Activated naive CD4-positive, alpha-beta T cell treated with anti-CD3 and anti-CD28 coated beads, Interleukin-2, amount 50 U/mL, for 24 hours (primary cell): ENCODE data around the gene SNTG2.

ENCODE experiments used
- H3K27ac Mint-ChIP-seq: one replicate; pipeline ENCODE4 v1.8.0; 2021; ENCODE audit warnings: mild to moderate bottlenecking, mixed read lengths
- H3K27me3 Mint-ChIP-seq: one replicate; pipeline ENCODE4 v1.8.0; 2021; ENCODE audit warnings: mixed read lengths
- H3K36me3 Mint-ChIP-seq: one replicate; pipeline ENCODE4 v1.8.0; 2021; ENCODE audit warnings: mixed read lengths
- H3K4me1 Mint-ChIP-seq: one replicate; pipeline ENCODE4 v1.8.0; 2021; ENCODE audit warnings: mixed read lengths
- H3K4me3 Mint-ChIP-seq: one replicate; pipeline ENCODE4 v1.8.0; 2021; ENCODE audit warnings: mild to moderate bottlenecking, mixed read lengths
- H3K9me3 Mint-ChIP-seq: one replicate; pipeline ENCODE4 v1.8.0; 2021; ENCODE audit warnings: mixed read lengths

The SNTG2 gene

DNA sequence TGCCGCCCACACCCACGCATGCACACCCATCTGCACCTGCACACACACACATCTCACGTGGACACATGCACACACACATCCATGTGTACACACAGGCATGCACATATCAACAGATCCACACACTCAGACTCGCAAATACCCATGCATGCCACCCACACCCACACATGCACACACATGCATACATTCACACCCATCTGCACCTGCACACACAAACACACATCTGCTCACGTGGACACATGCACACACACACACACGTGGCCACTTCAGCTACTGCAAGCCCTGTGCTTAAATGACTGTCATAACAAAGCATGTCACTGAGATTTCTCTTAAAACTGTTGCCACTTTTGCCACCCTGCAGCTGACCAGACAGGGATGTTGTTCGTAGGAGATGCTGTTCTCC is 186.6 kb downstream of the SNTG2 start:
- Mint-ChIP-seq H3K27ac (peak overlapping the region; percentile 10), H3K27me3 (no peaks in the 10 kb centered on the region), H3K36me3 (no peaks in the 10 kb centered on the region), H3K4me3 (no peak overlapping the region), H3K9me3 (no peaks in the 10 kb centered on the region), H3K4me1 (peaks cover 30% of the 10 kb centered on the region)

DNA sequence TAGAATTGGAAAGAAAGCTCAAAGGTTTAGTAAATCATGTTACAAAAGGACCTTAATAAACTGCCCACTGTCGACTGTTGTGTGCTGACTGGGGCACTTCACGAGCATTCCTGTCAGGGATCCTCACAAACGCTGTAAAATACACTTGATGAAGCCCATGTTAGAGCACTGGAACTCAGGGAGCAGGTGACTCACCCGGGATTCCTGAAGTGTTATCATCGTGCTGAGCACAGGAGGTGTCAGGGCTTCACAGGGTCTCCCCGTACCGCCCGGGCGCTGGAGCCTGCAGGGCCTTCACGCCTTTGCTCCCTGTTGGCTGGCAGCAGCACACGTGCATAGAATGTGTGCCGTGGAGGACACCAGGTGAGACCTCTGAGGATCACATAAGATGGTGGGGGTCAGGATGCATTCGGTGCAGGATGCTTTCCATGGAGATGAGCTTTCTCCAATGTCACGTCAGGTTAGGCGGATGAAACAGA is 187.3 kb downstream of the SNTG2 start:
- Mint-ChIP-seq H3K27me3 (no peaks in the 10 kb centered on the region), H3K4me1 (peaks cover 23% of the 10 kb centered on the region), H3K27ac (no peak overlapping the region), H3K36me3 (no peaks in the 10 kb centered on the region), H3K9me3 (no peaks in the 10 kb centered on the region), H3K4me3 (no peak overlapping the region)

DNA sequence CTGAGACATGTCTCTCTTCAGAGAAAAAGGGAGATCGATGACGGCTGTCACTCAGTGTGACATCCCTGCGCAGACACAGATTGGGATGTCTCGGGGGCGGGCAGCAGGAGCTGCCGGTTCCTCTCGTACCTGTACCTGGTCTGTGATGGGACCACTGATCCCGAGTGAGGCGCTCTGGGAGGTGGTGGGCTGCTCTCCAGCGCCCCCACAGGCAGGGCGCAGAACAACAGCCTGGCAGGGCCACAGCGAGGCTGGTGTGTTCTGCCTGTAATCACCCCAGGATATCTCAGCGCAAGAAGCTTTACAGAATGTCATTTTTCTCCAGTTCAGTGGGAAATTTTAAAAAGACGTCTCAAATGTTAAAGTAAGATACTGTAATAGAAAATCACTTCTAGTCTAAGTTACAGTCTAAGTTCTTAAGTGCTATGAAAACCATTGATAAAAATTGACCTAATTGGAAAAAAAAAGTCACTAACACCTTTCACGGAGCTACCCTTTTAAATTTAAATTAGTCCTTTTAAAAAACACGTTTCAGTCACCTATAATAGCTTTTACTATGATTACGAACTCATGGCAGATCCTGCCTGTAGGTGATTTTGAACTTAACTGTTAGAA is 189.8 kb downstream of the SNTG2 start:
- Mint-ChIP-seq H3K27me3 (no peaks in the 10 kb centered on the region), H3K36me3 (peaks cover 5% of the 10 kb centered on the region), H3K4me1 (peaks cover 17% of the 10 kb centered on the region), H3K4me3 (no peak overlapping the region), H3K27ac (no peak overlapping the region), H3K9me3 (peaks cover 5% of the 10 kb centered on the region)

DNA sequence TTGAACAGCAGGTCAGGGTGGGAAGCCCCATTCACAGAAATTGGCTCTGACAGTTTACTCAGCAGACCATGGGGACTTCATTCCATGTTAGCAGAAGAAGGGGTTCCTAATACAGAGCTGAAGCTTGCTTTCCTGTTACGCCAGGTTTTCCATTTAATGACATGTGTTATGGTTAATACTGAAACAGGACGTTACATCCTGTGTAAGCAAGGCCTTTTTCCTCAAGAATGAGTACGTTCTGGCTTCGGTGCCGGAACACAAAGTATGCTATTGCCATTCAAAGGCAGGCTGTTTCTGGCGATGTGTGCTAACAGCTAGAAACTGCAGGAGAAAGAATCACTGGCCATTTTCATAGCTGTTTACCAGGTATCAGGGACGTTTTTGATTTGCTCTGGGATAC is 190.4 kb downstream of the SNTG2 start:
- Mint-ChIP-seq H3K4me3 (no peak overlapping the region), H3K27me3 (no peaks in the 10 kb centered on the region), H3K9me3 (peaks cover 5% of the 10 kb centered on the region), H3K36me3 (peaks cover 5% of the 10 kb centered on the region), H3K4me1 (peaks cover 14% of the 10 kb centered on the region), H3K27ac (no peak overlapping the region)

DNA sequence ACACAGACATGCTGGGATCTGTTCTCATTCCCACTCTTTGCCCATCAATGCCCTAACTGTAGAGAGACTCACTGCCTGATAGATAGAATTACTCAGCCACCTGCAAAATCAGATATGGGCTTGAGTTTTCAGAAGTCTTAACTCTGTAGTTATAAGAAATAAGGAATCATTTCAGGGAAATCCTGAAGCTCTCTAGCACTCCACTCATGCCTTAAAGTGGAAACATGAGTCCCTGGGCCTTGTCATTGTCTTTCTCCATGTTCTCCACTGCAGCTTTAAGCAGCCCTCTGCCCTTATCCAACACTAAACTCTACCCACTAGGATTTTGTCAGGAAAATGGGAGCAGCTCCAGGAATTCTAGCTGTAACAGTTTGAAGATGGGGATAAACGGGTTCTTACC is 192.5 kb downstream of the SNTG2 start:
- Mint-ChIP-seq H3K4me3 (no peak overlapping the region), H3K27ac (no peak overlapping the region), H3K9me3 (peaks cover 5% of the 10 kb centered on the region), H3K36me3 (peaks cover 5% of the 10 kb centered on the region), H3K27me3 (no peaks in the 10 kb centered on the region), H3K4me1 (no peaks in the 10 kb centered on the region)

DNA sequence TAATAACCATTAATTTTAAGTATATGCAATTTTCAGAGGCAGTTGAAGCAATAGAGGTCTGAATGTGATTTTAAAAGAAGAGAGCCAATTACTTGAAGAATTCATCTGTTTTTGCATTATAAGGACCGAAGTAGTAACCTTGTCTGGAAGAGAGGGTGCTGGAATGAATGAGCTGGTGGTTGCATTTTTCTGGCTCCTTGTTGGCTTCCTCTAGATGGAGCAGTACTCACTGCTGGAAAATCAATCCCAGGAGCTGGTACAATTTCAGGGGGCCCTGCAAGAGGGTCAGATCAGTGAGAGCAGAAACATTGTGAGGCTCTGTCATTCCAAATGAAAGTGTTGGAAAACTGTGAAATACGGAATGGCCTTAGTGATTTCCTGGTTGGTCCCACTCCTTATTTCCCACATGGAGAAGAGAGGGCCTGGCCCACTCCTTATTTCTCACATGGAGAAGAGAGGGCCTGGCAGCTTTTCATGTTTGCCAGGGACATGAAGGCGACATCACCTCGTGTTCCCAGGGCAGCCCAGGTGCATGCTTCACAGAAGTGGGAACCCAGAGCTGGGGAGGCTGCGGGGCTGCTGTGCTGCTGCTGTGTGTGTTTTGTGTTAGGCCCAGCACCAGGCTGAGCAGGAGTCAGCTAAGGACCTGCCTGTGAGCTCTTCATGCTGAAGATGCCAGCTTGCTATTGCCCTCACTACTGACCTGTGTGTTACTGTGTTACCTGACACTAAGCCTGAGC is 197.4 kb downstream of the SNTG2 start:
- Mint-ChIP-seq H3K27me3 (no peaks in the 10 kb centered on the region), H3K27ac (no peak overlapping the region), H3K9me3 (peaks cover 5% of the 10 kb centered on the region), H3K36me3 (peaks cover 5% of the 10 kb centered on the region), H3K4me3 (no peak overlapping the region), H3K4me1 (peaks cover 3% of the 10 kb centered on the region)

DNA sequence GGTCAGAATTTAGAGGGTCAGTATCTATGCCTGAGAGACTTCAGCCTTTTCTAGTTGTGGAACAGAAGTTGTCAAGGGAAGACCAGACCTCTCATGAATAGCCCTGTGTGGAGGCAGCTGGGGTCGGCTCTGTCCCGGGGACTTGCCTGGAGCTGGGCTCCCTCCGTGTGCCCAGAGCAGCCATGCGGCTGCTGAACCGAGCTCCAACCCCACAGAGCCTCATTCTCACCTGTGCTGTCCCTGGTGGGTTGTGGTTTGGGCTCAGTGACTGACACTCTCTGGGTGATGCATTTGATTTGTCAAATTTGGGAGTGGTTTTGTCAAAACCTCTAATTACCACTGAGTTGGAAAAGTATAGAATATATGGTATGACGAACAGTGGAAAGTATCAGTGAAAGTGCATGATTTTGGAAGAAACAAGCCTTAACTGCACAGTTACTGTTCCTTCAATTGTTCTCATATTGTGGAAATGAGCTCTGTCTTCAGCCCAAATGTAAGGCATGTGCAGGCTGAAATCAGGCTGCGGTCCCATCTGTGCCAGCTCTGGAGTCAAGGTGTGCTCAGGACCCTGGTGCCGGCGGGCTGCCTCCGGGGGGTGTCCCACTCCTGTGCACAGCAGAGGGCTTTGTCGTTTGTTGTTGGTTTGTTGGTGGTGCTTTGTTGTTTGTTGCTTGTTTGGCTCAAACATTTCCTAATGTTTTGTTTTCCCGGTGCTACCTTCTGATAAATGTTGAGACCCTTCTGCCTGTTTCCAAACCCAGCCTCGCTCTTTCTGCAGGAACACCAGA is 200.3 kb downstream of the SNTG2 start:
- no peak overlapping the region for H3K27ac Mint-ChIP-seq
- no peaks in the 10 kb centered on the region for H3K9me3 Mint-ChIP-seq
- no peaks in the 10 kb centered on the region for H3K27me3 Mint-ChIP-seq
- no peak overlapping the region for H3K4me3 Mint-ChIP-seq
- H3K36me3 Mint-ChIP-seq: no peaks in the 10 kb centered on the region
- H3K4me1 Mint-ChIP-seq: peaks cover 3% of the 10 kb centered on the region

DNA sequence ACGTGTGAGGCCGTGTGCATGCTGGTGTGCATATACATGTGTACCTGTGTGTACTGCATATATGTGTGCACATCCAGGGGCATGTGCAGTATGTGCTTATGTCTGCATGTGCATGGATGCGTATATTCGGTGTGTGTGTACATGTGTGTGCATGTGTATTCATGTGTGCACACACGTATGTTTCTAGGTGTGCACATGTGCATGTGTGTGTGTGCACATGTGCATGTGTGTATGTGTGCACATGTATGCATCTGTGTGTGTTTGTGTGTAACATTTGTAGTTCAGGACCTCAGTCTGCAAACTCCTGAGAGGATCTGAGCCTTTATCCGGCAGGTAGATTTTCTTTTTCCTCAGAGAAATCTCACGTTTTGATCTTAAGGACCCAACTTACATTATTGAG is 201.7 kb downstream of the SNTG2 start:
- Mint-ChIP-seq H3K4me1 (peaks cover 3% of the 10 kb centered on the region), H3K9me3 (no peaks in the 10 kb centered on the region), H3K4me3 (no peak overlapping the region), H3K27me3 (no peaks in the 10 kb centered on the region), H3K27ac (no peak overlapping the region), H3K36me3 (no peaks in the 10 kb centered on the region)

DNA sequence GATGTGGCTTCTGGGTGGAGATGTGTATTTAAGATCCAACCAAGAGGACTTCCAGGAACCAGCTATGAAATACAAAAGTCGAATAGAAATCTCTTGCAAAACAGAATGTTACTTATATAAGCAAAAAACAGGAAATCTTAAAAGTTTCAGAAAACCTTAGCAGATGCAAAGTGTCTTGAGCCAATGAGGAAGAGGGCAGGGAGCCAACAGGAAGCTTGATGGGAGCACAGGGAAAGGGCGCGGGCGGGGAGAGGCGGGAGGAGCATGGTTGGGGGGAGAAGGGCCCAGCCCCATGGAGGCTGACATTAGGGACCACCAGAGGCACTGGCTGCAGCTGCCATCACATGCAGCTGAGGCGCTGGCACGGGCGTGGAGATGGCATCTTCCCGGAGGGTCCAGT is 203.3 kb downstream of the SNTG2 start:
- H3K9me3 Mint-ChIP-seq: no peaks in the 10 kb centered on the region
- peaks cover 3% of the 10 kb centered on the region for H3K4me1 Mint-ChIP-seq
- no peak overlapping the region for H3K27ac Mint-ChIP-seq
- no peaks in the 10 kb centered on the region for H3K36me3 Mint-ChIP-seq
- H3K4me3 Mint-ChIP-seq: no peak overlapping the region
- no peaks in the 10 kb centered on the region for H3K27me3 Mint-ChIP-seq

DNA sequence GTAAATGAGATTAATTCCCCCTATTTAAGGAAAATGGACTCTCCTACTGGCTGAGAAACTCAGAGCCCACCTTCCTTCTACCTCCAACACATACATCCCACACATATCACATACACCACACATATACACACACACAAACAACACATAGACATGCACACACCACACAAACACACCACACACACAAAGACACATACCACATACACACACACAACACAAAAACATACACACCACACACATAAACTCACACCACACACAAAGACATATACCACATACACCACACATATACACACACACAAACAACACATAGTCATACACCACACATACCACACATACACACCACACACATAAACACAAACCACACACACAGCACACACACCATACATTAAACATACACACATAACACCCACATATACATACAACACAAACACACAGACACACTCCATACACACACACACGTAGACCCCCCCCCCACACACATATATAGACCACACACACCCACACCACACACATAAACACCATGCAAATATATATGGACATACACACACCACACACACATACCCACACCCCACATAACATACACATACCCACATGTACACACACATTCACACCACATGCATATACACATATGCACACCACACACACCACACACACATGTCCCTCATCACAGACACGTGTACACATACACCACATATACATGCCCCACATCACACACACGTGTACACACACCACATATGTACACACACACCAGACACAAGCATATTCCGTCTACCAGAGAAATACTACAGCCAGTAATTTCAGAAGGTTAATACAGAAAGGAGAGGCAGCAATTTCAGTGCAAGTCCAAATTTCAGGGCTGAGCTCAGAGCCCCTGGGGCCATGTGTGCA is 204.3 kb downstream of the SNTG2 start:
- Mint-ChIP-seq H3K4me1 (no peaks in the 10 kb centered on the region), H3K9me3 (no peaks in the 10 kb centered on the region), H3K36me3 (no peaks in the 10 kb centered on the region), H3K27ac (no peak overlapping the region), H3K4me3 (no peak overlapping the region), H3K27me3 (no peaks in the 10 kb centered on the region)

DNA sequence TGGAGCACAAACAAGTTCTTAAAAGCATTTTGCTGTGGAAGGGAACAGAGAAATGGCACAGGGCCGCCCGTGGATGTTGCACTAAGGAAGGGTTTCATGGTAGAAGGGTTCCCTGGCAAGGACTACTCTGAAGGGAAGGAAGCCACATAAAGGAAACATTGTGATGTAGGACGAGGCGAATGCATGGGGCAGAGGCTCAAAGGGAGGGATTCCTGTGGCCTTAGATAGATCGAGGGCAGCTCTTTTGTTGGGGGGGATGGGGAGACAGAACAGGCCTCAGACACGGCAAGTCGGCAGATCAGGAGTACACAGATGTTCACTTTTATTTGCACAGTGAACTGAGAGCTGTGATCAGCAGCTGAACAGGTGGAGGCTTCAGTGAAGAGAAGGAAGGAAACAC is 205.4 kb downstream of the SNTG2 start:
- H3K27me3 Mint-ChIP-seq: no peaks in the 10 kb centered on the region
- H3K27ac Mint-ChIP-seq: no peak overlapping the region
- no peaks in the 10 kb centered on the region for H3K36me3 Mint-ChIP-seq
- H3K4me1 Mint-ChIP-seq: peaks cover 4% of the 10 kb centered on the region
- no peak overlapping the region for H3K4me3 Mint-ChIP-seq
- H3K9me3 Mint-ChIP-seq: no peaks in the 10 kb centered on the region

DNA sequence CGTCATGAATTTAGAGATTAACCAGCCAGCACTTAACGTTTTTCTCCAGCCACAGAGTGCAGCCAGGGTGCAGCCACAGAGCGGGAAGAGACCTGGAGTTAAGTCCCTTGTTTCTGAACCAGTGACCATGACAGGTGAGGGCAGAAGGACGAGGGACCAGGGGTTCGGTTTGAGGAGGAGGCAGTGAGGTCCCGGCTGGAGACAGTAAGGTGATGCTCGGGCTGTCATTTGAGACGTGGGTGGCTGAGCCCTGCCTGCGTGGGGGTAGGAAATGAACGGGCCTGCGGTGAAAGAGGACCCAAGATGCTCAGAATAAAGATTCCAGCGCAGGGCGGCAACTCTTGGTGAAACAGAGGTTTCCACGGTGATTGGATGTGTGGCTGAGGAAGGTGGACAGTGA is 205.9 kb downstream of the SNTG2 start:
- H3K36me3 Mint-ChIP-seq: no peaks in the 10 kb centered on the region
- peaks cover 7% of the 10 kb centered on the region for H3K4me1 Mint-ChIP-seq
- H3K27ac Mint-ChIP-seq: no peak overlapping the region
- H3K4me3 Mint-ChIP-seq: no peak overlapping the region
- H3K9me3 Mint-ChIP-seq: no peaks in the 10 kb centered on the region
- no peaks in the 10 kb centered on the region for H3K27me3 Mint-ChIP-seq

DNA sequence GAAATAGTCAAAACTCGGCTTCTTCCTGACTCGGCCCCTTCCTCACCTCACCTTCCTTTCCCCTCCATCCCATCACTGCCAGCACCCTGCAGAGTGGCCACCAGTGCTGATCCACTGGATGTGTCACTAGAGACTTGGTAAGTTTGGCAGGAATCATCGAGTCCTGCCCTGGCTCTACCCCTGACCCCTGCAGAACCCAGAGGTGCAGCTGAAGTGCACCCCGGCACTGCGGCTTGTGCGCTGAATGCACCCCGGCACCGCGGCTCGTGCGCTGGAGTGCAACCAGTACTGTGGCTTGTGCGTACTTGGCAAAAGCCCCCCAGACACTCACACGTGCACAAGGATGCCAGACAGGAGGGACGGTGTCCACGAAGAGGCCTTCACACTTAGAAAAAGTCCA is 206.5 kb downstream of the SNTG2 start:
- Mint-ChIP-seq H3K4me3 (no peak overlapping the region), H3K36me3 (no peaks in the 10 kb centered on the region), H3K9me3 (no peaks in the 10 kb centered on the region), H3K4me1 (peaks cover 9% of the 10 kb centered on the region), H3K27ac (no peak overlapping the region), H3K27me3 (no peaks in the 10 kb centered on the region)

DNA sequence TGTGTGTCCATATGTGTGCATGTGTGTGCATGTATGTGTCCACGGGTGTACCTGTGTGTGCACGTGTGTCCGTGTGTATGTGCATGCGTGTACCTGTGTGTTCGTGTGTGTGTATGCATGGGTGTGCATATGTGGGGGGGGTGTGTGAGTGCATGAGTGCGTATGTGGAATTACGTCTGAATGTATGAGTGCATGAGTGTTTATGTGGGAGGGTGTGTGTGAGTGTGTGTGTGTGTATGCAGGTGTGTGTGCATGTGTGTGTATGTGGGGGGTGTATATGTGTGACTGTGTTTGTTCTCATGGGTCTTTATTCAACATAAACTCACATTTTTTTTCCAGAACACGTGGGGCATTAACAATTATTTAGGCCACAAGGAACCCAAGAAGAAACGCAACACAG is 208.4 kb downstream of the SNTG2 start:
- Mint-ChIP-seq H3K4me3 (no peak overlapping the region), H3K4me1 (peaks cover 28% of the 10 kb centered on the region), H3K36me3 (peaks cover 8% of the 10 kb centered on the region), H3K9me3 (no peaks in the 10 kb centered on the region), H3K27me3 (no peaks in the 10 kb centered on the region), H3K27ac (no peak overlapping the region)

DNA sequence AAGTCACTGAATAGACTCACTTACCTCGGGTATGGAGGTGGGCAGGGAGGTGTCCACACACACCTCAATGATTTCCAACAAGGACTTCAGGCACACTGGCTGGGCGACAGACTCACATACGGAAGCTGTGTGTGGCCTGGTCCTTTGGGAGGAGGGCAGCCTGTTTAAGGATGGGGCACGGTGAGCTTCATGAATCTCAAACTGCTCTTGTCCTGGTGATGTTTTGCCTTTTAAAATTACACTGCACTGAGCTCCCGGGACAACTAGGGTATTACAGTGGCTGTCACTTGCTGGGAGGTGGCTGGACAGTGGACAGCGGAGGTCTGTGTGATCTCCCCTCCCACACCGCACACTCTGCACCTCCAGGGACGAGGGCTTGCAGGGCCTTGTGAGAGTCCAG is 211.6 kb downstream of the SNTG2 start:
- Mint-ChIP-seq H3K27me3 (no peaks in the 10 kb centered on the region), H3K4me1 (peaks cover 53% of the 10 kb centered on the region), H3K9me3 (no peaks in the 10 kb centered on the region), H3K27ac (peak overlapping the region; percentile 99), H3K4me3 (peak overlapping the region; percentile 69), H3K36me3 (peaks cover 10% of the 10 kb centered on the region)
